NCI-H2227 (cell line): ENCODE measurements around the gene FOXO6.

Experiments used
- DNase-seq: peaks from one replicate; lab custom pipeline; 2025; ENCODE audit not compliant: unreplicated experiment; lab: John Stamatoyannopoulos, UW

Gene FOXO6

GRCh38 chr1:41350055-41350378 lies 11.2 kb upstream of the FOXO6 start:
- DNase-seq: no peak

DNA sequence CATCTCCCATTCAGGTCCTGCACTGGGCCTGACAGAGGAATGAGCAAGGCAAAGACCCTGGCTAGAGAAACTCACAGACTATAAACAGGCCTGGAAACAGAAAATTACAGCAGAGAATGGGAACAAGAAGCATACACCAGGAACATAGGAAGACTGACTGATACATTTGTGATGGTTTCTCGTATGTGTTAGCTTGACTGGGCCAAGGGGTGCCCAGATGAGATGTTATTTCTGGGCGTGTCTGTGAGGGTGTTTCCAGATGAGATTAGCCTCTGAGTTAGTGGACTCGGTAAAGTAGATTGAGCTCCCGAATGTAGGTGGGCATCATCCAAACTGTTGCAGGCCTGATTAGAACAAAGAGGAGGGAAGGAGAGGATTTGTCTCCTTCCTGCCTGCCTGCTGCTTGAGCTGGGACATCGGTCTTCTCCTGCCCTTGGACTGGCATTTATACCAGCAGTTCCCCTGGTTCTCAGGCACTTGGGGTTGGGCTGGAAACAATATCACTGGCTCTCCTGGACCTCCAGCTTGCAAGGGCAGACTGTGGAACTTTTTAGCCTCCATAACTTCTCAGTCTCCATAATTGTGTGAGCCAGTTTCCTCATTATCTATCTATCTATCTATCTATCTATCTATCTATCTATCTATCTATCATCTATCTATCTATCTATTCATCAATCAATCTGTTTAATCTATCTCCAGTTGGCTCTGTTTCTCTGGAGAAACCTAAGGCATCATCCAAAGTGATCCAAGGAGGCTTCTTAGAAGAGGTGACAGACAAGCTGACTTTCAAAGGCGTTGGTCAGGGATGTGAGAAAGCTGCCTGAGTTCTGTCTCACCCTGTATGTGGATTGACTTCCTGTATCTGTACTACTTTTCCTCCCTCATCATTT lies 9.7 kb upstream of the FOXO6 start:
- no peak for DNase-seq

- DNase-seq: no peak
Observed at GRCh38 chr1:41353744-41354143, 7.5 kb upstream of the FOXO6 start.

DNA sequence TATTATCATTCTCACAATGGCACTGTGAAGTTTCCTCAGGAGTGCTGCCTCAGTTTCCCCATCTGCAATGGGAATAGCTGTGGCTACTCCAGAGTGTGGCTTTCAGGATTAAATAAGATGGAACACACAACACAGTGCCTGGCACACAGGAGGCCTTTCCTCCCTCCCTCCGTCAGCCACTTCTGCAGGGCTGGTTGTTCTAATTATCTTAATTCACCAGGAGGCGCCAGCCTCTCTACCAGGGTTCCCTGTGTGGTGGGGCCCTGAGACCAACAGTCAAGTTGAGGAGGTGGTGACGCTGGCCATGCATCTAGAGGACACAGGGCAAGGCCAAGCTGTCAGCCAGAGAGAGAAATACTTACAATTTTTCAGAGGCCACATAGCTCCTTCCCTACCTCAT lies 6.3 kb upstream of the FOXO6 start:
- no peak for DNase-seq

DNA sequence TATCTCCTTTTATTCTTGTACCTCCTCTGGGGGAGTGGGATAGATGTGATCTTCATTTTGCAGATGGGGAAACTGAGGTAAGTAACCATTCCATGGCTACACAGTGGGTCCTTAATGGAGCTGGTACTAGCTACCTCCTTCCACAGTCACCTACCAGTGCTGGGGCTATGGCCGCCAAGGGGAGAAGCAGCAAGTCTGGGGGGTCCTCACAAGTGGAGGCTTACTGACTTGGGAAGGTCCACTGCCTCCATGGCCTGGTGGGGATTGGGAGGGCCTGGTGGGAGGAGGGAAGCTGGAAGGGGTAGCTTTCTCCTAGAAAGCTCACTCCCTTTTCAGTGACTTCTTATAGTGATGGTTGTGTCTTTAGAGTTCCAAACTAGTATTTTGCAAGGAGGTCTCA lies 5.9 kb upstream of the FOXO6 start:
- DNase-seq: no peak

- DNase-seq: no peak
Observed at GRCh38 chr1:41355761-41356160, 5.5 kb upstream of the FOXO6 start.

DNA sequence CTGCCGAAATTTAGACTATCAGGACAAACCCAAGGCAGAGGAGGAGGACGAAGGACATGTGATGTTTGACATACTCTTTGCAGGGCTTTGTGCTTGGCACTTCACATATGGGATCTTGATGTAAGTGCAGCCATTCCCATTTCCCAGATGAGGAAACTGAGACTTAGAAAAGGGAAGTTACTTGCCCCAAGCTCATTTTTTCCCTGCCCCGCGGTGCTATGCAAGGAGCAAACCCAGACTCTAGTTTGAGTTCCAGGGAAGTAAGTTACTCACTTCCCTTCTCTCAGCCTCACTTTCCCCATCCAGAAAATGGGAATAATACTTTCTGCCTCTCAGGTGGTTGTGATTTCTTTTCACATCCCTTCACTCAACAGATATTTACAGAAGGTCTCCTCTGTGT lies 4.5 kb upstream of the FOXO6 start:
- DNase-seq: no peak

GRCh38 chr1:41357451-41358101 lies 3.7 kb upstream of the FOXO6 start:
- peak; percentile 74 for DNase-seq

- peak; percentile 59 for DNase-seq
Observed at GRCh38 chr1:41358131-41359021, 2.9 kb upstream of the FOXO6 start.

GRCh38 chr1:41359211-41360073 lies 1.8 kb upstream of the FOXO6 start:
- no peak for DNase-seq

DNA sequence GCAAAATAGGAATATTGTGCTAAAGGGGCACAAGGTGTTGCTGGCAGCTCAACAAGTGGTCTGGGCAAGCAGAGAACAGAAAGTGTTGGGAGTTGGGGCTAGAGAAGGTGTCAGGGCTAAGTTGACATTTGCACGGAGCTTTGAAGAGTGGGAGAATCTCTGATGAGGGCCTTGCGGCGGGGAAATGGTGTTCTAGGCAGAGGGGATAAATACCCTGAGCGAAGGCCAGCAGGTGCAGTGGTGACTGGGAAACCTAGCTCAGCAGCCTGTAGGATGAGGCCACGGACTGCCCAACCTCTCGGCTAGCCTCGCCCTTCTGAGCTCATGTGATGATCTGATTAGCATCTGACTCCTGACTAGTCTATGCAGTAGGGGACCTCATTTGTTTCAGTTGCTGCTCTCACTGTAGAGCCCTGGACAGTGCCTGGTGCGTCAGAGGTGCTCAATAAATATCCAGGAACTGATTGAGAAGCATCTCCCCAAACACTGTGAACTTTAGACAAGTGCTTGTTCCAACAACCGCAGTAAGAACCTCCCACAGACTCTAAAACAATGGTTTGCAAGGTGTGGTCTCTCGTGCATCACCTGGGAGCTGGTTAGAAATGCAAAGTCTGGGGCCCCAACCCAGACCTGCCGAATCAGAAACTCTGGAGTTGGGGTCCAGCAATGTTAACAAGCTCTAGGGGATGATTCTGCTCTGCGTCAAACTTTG lies 1.0 kb upstream of the FOXO6 start:
- no peak for DNase-seq

GRCh38 chr1:41361495-41362356 lies 492 bp downstream of the FOXO6 start:
- DNase-seq: peak; percentile 71

GRCh38 chr1:41362357-41362721 lies 1.1 kb downstream of the FOXO6 start:
- no peak for DNase-seq

- no peak for DNase-seq
Observed at GRCh38 chr1:41362749-41363590, 1.7 kb downstream of the FOXO6 start.

DNA sequence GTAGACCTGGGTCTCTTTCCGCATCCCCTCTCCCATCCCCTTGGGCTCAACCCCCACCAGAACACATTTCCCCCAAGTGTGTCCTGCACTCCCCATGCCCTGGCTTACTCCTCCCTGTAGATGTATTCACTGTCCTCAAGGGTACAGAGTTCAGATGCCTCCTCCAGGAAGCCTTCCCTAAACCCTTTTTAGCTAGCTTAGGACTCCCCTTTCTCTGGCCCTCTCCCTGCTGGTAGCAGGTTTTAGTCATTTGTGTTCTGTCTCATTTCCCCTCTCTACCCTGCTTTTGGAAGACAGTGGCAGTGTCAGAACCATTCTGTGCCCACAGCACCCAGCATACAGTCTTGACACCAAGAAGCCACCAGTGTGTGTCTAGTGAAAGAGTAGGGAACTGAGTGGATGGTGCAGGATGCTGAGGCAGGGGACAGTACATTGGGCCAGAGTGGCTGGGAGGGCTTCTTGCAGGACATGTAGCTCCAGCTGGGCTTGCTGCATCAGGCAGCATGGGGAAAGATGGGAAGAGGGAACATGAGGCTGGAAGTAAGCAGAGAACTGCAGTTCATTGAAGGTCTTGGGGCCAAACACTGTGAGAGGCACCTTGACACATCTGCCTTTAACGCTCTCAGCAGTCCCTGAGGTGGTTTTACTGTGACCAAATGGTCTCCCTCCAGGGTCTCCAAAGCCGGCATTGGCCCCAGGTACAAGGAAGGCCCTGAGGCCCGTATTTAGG lies 2.5 kb downstream of the FOXO6 start:
- DNase-seq: no peak

DNA sequence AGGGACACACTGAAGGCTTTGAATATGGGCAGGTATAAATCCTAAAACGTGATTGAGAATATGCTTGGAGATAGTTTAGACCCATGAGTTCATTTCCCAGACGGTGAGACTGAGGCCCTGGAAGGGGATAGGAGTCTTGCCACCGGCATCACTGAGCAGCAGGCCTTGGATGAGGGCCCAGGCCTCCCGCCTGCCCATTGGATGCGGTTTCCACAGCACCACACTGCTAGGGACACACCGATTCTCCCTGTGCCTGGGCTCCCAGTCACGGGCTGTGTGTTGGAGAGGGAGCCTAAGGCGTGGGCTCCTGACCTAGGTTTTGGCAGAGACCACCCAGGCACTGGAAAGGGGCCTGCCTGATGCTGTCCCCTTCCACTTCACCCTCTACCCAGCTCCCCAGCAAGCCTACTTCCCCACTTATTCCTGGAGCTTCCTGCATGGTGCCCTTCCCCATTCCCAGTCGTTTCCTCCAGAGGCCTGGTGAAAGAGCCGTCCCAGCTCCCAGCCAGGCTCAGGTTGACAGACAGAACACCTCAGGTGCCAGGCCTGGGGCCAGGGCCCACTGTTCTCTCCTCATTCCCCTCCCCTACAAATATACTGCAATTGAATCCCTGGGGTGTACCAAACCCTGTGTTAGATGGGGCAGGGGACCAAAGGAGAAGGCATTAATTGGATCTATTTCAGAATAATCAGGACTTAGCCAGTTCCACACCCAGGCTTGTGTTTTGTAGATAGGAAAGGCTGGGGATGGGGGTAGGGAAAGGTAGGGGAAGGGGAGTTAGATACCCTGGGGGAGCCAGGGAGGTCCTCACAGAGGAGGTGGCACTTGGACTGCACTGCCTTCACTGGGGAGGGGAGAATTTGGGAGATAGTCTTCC lies 3.4 kb downstream of the FOXO6 start:
- no peak for DNase-seq

DNA sequence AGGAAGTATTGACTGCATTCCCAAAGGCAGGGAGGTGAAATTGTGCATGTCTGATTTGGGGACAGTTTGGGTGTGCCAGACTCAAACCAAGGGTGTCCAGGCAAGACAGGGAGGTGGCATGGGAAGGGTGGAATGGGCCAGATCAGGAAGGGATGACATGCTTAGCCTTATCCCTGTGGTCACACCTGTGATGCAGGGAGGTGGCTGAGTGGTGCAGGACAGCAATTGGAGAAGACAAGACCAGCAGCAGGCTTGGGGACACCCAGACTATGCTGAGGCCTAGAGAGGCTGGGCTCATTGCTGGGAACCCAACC lies 4.0 kb downstream of the FOXO6 start:
- no peak for DNase-seq
